ENCODE results near the gene GOSR1. TPM values are rescaled to one million over a fixed set of nuclear protein-coding genes. Genes with fewer than 3 reads are reported as not detected.
"Not testable (repeated sequence)": the region's sequence is repeated elsewhere in the genome, so short reads cannot be mapped to it uniquely, and the experiment has no call there.

The GOSR1 gene
- total RNA-seq, 8 experiments from 2014 or later = 25.7 to 57.7 (median 34.5) TPM

- WGBS, 10 experiments = no CpG with 5 or more reads among the region's 1 CpG
- in situ Hi-C loops (cut with MboI; ENCODE audit: low pct_unique_long_range_greater_than_20kb in 2 of 9, low sequenced_read_pairs in 9 of 9, unreplicated experiment in 9 of 9); H3K4me1 ChIP-seq (replicated peaks in 1 of 2); ATAC-seq (replicated peaks in 6 of 8); H3K4me3 ChIP-seq; H3K27ac ChIP-seq: not testable (repeated sequence)
Observed at GRCh38 chr17:30561766-30562165, 84.6 kb downstream of the GOSR1 start.

- not testable (repeated sequence) for ATAC-seq (replicated peaks in 6 of 8)
Observed at GRCh38 chr17:30563131-30563904, 86.1 kb downstream of the GOSR1 start.

GRCh38 chr17:30563905-30564390 is 86.7 kb downstream of the GOSR1 start:
- ATAC-seq (replicated peaks in 6 of 8); H3K4me1 ChIP-seq (replicated peaks in 1 of 2); in situ Hi-C loops (cut with MboI; ENCODE audit: low pct_unique_long_range_greater_than_20kb in 2 of 9, low sequenced_read_pairs in 9 of 9, unreplicated experiment in 9 of 9); H3K27ac ChIP-seq; H3K4me3 ChIP-seq: not testable (repeated sequence)
- 51 to 85% (median 60%) methylated on average over 3 to 5 of the region's 7 CpGs; no CpG with 5 or more reads in 7 of the 10 experiments for WGBS, 10 experiments

More at GRCh38 chr17:30563131-30563904, 86.1 kb downstream of the GOSR1 start:
- H3K4me3 ChIP-seq; in situ Hi-C loops (cut with MboI; ENCODE audit: low pct_unique_long_range_greater_than_20kb in 2 of 9, low sequenced_read_pairs in 9 of 9, unreplicated experiment in 9 of 9); H3K4me1 ChIP-seq (replicated peaks in 1 of 2); H3K27ac ChIP-seq: not testable (repeated sequence)
- 0 to 100% (median 80%) methylated on average over 1 to 4 of the region's 9 CpGs; no CpG with 5 or more reads in 5 of the 10 experiments for WGBS, 10 experiments

GRCh38 chr17:30564422-30565072 is 87.3 kb downstream of the GOSR1 start:
- H3K4me1 ChIP-seq (replicated peaks in 1 of 2); in situ Hi-C loops (cut with MboI; ENCODE audit: low pct_unique_long_range_greater_than_20kb in 2 of 9, low sequenced_read_pairs in 9 of 9, unreplicated experiment in 9 of 9); ATAC-seq (replicated peaks in 6 of 8); H3K27ac ChIP-seq; H3K4me3 ChIP-seq: not testable (repeated sequence)
- 50 to 68% methylated on average over 2 to 4 of the region's 13 CpGs; no CpG with 5 or more reads in 8 of the 10 experiments for WGBS, 10 experiments

- ATAC-seq (replicated peaks in 6 of 8) = no peak
- in situ Hi-C loops (cut with MboI; ENCODE audit: low pct_unique_long_range_greater_than_20kb in 2 of 9, low sequenced_read_pairs in 9 of 9, unreplicated experiment in 9 of 9) = no loop called here
- H3K27ac ChIP-seq = no peak overlapping the region
- WGBS, 10 experiments = 20 to 100% (median 50%) methylated on average over 1 to 5 of the region's 9 CpGs; no CpG with 5 or more reads in 4 of the 10 experiments
- H3K4me3 ChIP-seq = no peak overlapping the region
- peaks cover 0 to 6% of the 10 kb centered on the region in 2 donors for H3K4me1 ChIP-seq (replicated peaks in 1 of 2)
Observed at GRCh38 chr17:30565073-30565935, 88.1 kb downstream of the GOSR1 start.

GRCh38 chr17:30566104-30566503 is 88.9 kb downstream of the GOSR1 start:
- in situ Hi-C loops (cut with MboI; ENCODE audit: low pct_unique_long_range_greater_than_20kb in 2 of 9, low sequenced_read_pairs in 9 of 9, unreplicated experiment in 9 of 9); H3K4me3 ChIP-seq; H3K4me1 ChIP-seq (replicated peaks in 1 of 2); ATAC-seq (replicated peaks in 6 of 8); H3K27ac ChIP-seq: not testable (repeated sequence)
- 50% methylated on average over 1 to 2 of the region's 4 CpGs; no CpG with 5 or more reads in 8 of the 10 experiments for WGBS, 10 experiments

- WGBS, 10 experiments = 20 to 100% (median 80%) methylated on average over 1 to 3 of the region's 10 CpGs; no CpG with 5 or more reads in 4 of the 10 experiments
- H3K4me1 ChIP-seq (replicated peaks in 1 of 2); in situ Hi-C loops (cut with MboI; ENCODE audit: low pct_unique_long_range_greater_than_20kb in 2 of 9, low sequenced_read_pairs in 9 of 9, unreplicated experiment in 9 of 9); H3K4me3 ChIP-seq; H3K27ac ChIP-seq: not testable (repeated sequence)
- peak in 2 of 8 experiments; percentile 25 to 54 for ATAC-seq (replicated peaks in 6 of 8)
Observed at GRCh38 chr17:30566516-30567225, 89.5 kb downstream of the GOSR1 start.

- Histone ChIP-seq H3K27ac (no peak overlapping the region), H3K4me3 (no peak overlapping the region), H3K4me1 (replicated peaks in 1 of 2) (peaks cover 0 to 6% of the 10 kb centered on the region in 2 donors)
- WGBS, 10 experiments = 46 to 100% (median 87%) methylated on average over 1 to 10 of the region's 17 CpGs; no CpG with 5 or more reads in 3 of the 10 experiments
- in situ Hi-C loops (cut with MboI; ENCODE audit: low pct_unique_long_range_greater_than_20kb in 2 of 9, low sequenced_read_pairs in 9 of 9, unreplicated experiment in 9 of 9) = no loop called here
- ATAC-seq (replicated peaks in 6 of 8) = no peak
Observed at GRCh38 chr17:30567231-30568116, 90.3 kb downstream of the GOSR1 start.

- no peak overlapping the region for H3K27ac ChIP-seq
- H3K4me3 ChIP-seq = no peak overlapping the region
- WGBS, 10 experiments = 77 to 100% (median 92%) methylated on average over 5 to 8 of the region's 8 CpGs; no CpG with 5 or more reads in 6 of the 10 experiments
- in situ Hi-C loops (cut with MboI; ENCODE audit: low pct_unique_long_range_greater_than_20kb in 2 of 9, low sequenced_read_pairs in 9 of 9, unreplicated experiment in 9 of 9) = no loop called here
- peaks cover 0 to 6% of the 10 kb centered on the region in 2 donors for H3K4me1 ChIP-seq (replicated peaks in 1 of 2)
- ATAC-seq (replicated peaks in 6 of 8) = no peak
Observed at GRCh38 chr17:30568117-30568430, 90.9 kb downstream of the GOSR1 start.

GRCh38 chr17:30569531-30570175 is 92.4 kb downstream of the GOSR1 start:
- ATAC-seq (replicated peaks in 6 of 8) = not testable (repeated sequence)
- WGBS, 10 experiments = 96 to 100% methylated on average over 2 to 4 of the region's 12 CpGs; no CpG with 5 or more reads in 8 of the 10 experiments

GRCh38 chr17:30570191-30570590 is 93.0 kb downstream of the GOSR1 start:
- no peak overlapping the region for H3K4me3 ChIP-seq
- peaks cover 0 to 6% of the 10 kb centered on the region in 2 donors for H3K4me1 ChIP-seq (replicated peaks in 1 of 2)
- in situ Hi-C loops (cut with MboI; ENCODE audit: low pct_unique_long_range_greater_than_20kb in 2 of 9, low sequenced_read_pairs in 9 of 9, unreplicated experiment in 9 of 9) = no loop called here
- H3K27ac ChIP-seq = no peak overlapping the region
- ATAC-seq (replicated peaks in 6 of 8) = no peak
- WGBS, 10 experiments = no CpG with 5 or more reads among the region's 2 CpGs

More at GRCh38 chr17:30569531-30570175, 92.4 kb downstream of the GOSR1 start:
- H3K4me1 ChIP-seq (replicated peaks in 1 of 2); H3K4me3 ChIP-seq; in situ Hi-C loops (cut with MboI; ENCODE audit: low pct_unique_long_range_greater_than_20kb in 2 of 9, low sequenced_read_pairs in 9 of 9, unreplicated experiment in 9 of 9); H3K27ac ChIP-seq: not testable (repeated sequence)
